ENCODE measurements around the gene NSMF. TPM values are rescaled to one million over a fixed set of nuclear protein-coding genes. Genes with fewer than 3 reads are reported as not detected.
"Not testable (repeated sequence)": the region's sequence is repeated elsewhere in the genome, so short reads cannot be mapped to it uniquely, and the experiment has no call there.

Gene NSMF
- total RNA-seq, 2 donors from 2014 or later: 20.0 to 28.5 TPM

DNA sequence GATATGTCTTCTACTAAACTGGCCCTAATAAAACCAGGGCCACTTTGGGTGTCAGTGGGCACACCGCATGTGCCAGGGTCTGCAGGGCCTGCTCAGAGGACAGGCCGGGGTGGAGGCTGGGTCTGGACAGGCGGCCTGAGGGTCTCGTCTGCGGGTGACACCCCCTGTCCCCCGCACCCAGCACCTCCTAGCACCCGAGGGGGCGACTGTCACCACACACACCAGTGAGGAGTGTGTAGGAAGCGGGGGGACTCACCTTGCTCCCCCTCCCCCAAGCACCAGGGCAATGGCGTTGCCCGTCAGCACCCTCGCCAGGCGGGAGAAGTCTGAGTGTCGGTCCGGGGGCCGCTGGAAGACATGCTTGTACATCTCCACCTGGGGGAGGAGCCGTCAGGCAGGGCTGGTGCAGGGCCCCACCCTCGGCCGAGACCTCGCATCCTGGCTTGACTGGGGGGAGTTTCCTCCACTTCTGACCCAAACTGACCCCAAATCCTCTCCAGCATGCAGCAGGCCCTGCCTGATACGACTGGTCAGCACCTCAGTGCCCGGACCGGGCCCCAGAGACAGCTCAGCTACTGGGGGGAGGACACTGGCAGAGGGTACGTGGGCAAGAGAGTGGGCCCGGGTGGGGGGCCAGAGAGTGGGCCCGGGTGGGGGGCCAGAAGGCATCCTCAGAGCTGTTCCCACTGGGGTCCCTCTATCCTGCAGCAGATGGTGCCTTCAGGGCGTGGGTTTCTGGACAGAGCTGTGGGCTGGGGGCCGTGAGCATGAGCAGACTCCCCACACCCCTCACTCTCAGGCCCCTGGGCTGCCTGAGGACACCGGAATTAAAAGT lies 18.9 kb upstream of the NSMF start:
- Mint-ChIP-seq H3K4me3 (no peak overlapping the region), H3K9me3 (peaks cover 12 to 13% of the 10 kb centered on the region in 2 donors), H3K4me1 (ENCODE audit: low read depth) (peaks cover 5% of the 10 kb centered on the region), H3K36me3 (ENCODE audit: insufficient read depth in 2 of 2) (peaks cover 14 to 20% of the 10 kb centered on the region in 2 donors), H3K27ac (no peak overlapping the region), H3K27me3 (ENCODE audit: low read depth) (no peaks in the 10 kb centered on the region)
- ATAC-seq (replicated peaks in 1 of 2): no peak
- DNase-seq: no peak

DNA sequence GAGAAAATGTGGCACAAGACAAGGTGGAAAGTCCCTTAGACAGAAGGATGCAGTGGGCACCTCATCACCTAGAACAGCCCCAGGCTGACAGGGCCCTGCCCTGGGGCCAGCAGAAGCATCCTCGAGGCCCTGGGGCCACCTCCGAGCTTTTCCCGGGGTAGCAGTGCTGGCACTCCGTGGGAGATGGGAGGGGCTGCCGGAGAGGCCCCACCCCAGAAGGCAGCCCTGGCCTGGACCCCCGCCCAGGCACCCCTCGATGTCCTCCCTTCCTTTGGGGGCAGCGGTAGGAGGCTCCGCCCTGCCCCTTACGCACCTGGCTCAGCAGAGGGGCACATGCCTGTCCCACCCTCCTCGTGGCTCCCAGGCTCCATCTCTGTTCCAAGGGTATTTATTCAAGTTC lies 17.7 kb upstream of the NSMF start:
- Mint-ChIP-seq H3K36me3 (ENCODE audit: insufficient read depth in 2 of 2) (peaks cover 14 to 24% of the 10 kb centered on the region in 2 donors), H3K27me3 (ENCODE audit: low read depth) (no peaks in the 10 kb centered on the region), H3K4me1 (ENCODE audit: low read depth) (peaks cover under 1% of the 10 kb centered on the region), H3K4me3 (no peak overlapping the region), H3K9me3 (peaks cover 13 to 14% of the 10 kb centered on the region in 2 donors), H3K27ac (no peak overlapping the region)
- no peak for DNase-seq
- no peak for ATAC-seq (replicated peaks in 1 of 2)

DNA sequence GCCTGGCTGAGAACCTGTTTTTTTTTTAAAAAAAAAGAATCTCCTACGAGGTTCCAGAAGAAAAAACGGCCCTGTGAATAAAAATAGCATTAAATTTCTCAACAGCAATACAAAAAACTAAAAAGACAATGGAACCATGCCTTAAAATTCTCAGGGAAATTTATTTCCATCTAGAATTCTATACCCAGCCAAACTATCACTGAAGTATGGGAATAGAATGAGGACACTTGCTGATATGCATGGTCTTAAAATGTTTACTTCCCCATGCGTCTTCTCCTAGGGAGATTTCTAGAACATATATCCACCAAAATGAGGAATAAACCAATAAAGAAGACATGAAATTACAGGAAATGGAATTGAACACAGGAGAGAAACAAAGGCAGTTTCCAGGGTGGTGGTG lies 16.5 kb upstream of the NSMF start:
- peaks cover 4% of the 10 kb centered on the region for H3K4me1 Mint-ChIP-seq (ENCODE audit: low read depth)
- peaks cover 3% of the 10 kb centered on the region for H3K27me3 Mint-ChIP-seq (ENCODE audit: low read depth)
- H3K9me3 Mint-ChIP-seq: peaks cover 13 to 14% of the 10 kb centered on the region in 2 donors
- no peak overlapping the region for H3K27ac Mint-ChIP-seq
- H3K4me3 Mint-ChIP-seq: no peak overlapping the region
- ATAC-seq (replicated peaks in 1 of 2) (no peak), DNase-seq (no peak)
- peaks cover 14 to 24% of the 10 kb centered on the region in 2 donors for H3K36me3 Mint-ChIP-seq (ENCODE audit: insufficient read depth in 2 of 2)

DNA sequence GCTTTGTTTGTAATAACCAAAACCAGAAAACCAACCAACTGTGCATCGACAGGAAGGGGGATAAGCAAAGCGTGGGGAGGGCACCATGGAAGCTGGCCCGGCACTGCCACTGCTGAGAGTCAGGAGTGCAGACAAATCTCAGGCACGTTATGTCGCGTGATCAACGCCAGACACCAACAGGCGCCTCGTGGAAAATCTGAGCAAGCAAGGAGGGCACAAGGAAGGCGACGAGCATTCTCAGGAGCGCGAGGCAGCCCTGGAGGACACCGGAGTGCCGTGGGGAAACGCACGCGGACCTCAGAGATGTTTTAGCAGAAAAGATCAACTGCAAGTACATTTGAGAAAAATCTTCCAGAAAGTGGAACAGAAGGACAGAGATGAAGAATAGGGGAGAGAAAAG lies 15.1 kb upstream of the NSMF start:
- ATAC-seq (replicated peaks in 1 of 2) (no peak), DNase-seq (no peak)
- Mint-ChIP-seq H3K4me3 (no peak overlapping the region), H3K27ac (no peak overlapping the region), H3K36me3 (ENCODE audit: insufficient read depth in 2 of 2) (peaks cover 14 to 24% of the 10 kb centered on the region in 2 donors), H3K4me1 (ENCODE audit: low read depth) (peaks cover 6% of the 10 kb centered on the region), H3K9me3 (peaks cover 13 to 14% of the 10 kb centered on the region in 2 donors), H3K27me3 (ENCODE audit: low read depth) (peaks cover 11% of the 10 kb centered on the region)

- no peak overlapping the region for H3K27ac Mint-ChIP-seq
- H3K27me3 Mint-ChIP-seq (ENCODE audit: low read depth): peaks cover 14% of the 10 kb centered on the region
- H3K4me3 Mint-ChIP-seq: no peak overlapping the region
- no peak for DNase-seq
- ATAC-seq (replicated peaks in 1 of 2): no peak
- peaks cover 6% of the 10 kb centered on the region for H3K4me1 Mint-ChIP-seq (ENCODE audit: low read depth)
- peaks cover 9 to 19% of the 10 kb centered on the region in 2 donors for H3K36me3 Mint-ChIP-seq (ENCODE audit: insufficient read depth in 2 of 2)
- H3K9me3 Mint-ChIP-seq: peaks cover 7 to 9% of the 10 kb centered on the region in 2 donors
These were observed 11.7 kb upstream of the NSMF start for GRCh38 chr9:137470785-137471184.

GRCh38 chr9:137467896-137468295 lies 8.8 kb upstream of the NSMF start:
- H3K27ac Mint-ChIP-seq: no peak overlapping the region
- H3K36me3 Mint-ChIP-seq (ENCODE audit: insufficient read depth in 2 of 2): peaks cover 0 to 3% of the 10 kb centered on the region in 2 donors
- peaks cover 0 to 2% of the 10 kb centered on the region in 2 donors for H3K9me3 Mint-ChIP-seq
- H3K4me3 Mint-ChIP-seq: no peak overlapping the region
- no peak for ATAC-seq (replicated peaks in 1 of 2)
- H3K27me3 Mint-ChIP-seq (ENCODE audit: low read depth): peaks cover 14% of the 10 kb centered on the region
- no peak for DNase-seq
- H3K4me1 Mint-ChIP-seq (ENCODE audit: low read depth): peaks cover 6% of the 10 kb centered on the region

DNA sequence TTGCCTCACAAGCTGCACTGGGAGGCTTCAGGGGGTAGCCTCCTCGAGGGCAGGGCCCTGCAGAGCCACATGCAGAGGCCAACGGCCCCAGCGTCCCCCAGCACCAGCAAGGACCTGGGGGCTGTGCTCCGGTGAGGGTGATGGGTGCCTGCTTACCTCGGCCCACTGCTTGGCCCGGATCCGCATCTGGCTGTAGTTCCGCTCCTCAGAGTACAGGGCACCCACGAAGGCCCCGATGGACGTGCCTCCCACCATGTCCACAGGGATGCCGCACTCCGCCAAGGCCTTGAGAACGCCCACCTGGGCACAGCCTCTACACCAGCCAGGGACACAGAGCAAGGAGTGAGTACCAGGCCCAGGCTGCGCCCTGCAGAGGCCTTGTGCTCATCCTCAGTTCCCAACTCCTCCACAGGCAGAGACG lies 8.0 kb upstream of the NSMF start:
- peaks cover 14% of the 10 kb centered on the region for H3K27me3 Mint-ChIP-seq (ENCODE audit: low read depth)

GRCh38 chr9:137466389-137467085 lies 7.4 kb upstream of the NSMF start:
- not testable (repeated sequence) for H3K36me3 Mint-ChIP-seq (ENCODE audit: insufficient read depth in 2 of 2); ATAC-seq (replicated peaks in 1 of 2); H3K9me3 Mint-ChIP-seq; DNase-seq; H3K4me1 Mint-ChIP-seq (ENCODE audit: low read depth); H3K4me3 Mint-ChIP-seq; H3K27ac Mint-ChIP-seq
- peaks cover 14% of the 10 kb centered on the region for H3K27me3 Mint-ChIP-seq (ENCODE audit: low read depth)

More for the DNA sequence above, 8.0 kb upstream of the NSMF start:
- Mint-ChIP-seq H3K9me3 (no peaks in the 10 kb centered on the region), H3K36me3 (ENCODE audit: insufficient read depth in 2 of 2) (no peaks in the 10 kb centered on the region), H3K27ac (no peak overlapping the region), H3K4me3 (no peak overlapping the region), H3K4me1 (ENCODE audit: low read depth) (peaks cover 6% of the 10 kb centered on the region)
- no peak for DNase-seq
- ATAC-seq (replicated peaks in 1 of 2): no peak

GRCh38 chr9:137465720-137466388 lies 6.7 kb upstream of the NSMF start:
- Mint-ChIP-seq H3K4me3 (no peak overlapping the region), H3K27me3 (ENCODE audit: low read depth) (peaks cover 13% of the 10 kb centered on the region), H3K27ac (no peak overlapping the region), H3K4me1 (ENCODE audit: low read depth) (peaks cover 8% of the 10 kb centered on the region), H3K36me3 (ENCODE audit: insufficient read depth in 2 of 2) (no peaks in the 10 kb centered on the region), H3K9me3 (no peaks in the 10 kb centered on the region)
- DNase-seq: no peak
- no peak for ATAC-seq (replicated peaks in 1 of 2)

GRCh38 chr9:137465000-137465719 lies 6.0 kb upstream of the NSMF start:
- no peaks in the 10 kb centered on the region for H3K9me3 Mint-ChIP-seq
- H3K27me3 Mint-ChIP-seq (ENCODE audit: low read depth): peaks cover 8% of the 10 kb centered on the region
- DNase-seq: no peak
- H3K4me1 Mint-ChIP-seq (ENCODE audit: low read depth): peaks cover 4% of the 10 kb centered on the region
- no peak overlapping the region for H3K4me3 Mint-ChIP-seq
- no peak for ATAC-seq (replicated peaks in 1 of 2)
- H3K36me3 Mint-ChIP-seq (ENCODE audit: insufficient read depth in 2 of 2): no peaks in the 10 kb centered on the region
- no peak overlapping the region for H3K27ac Mint-ChIP-seq

DNA sequence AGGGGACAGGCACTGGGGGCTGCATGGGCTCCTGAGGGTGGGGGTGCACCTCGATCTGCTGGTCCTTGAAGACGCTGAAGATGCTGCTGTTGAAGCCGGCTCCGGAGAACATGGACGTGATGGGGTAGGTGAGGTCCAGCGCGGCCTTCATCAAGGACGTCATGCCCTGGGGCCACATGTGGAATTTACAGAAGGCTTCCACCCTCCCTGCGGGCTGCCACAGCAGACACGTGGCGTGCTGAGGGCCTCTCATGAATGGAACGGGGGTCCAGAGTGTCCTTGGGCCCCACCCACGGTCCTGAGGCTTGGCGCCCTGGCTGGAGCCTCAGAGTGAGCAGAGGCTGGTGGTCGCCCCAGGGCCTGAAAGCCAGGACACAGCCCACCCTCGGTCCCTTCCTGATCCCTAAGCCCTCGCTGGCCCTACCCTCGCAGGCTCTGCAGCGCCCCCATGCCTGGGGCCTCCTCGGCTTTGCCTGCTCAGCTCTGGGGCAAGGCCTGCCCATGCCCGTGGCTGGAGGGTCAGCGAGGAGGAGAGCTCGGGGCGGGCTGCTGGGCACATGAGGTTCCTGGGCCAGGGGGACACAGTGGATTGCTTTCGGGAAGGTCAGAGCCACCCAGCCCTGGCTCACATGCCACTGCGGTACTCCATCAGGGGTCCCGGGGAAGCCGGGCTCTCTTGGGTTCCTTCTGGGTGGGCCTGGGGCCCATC lies 5.3 kb upstream of the NSMF start:
- no peak overlapping the region for H3K27ac Mint-ChIP-seq
- peaks cover 5% of the 10 kb centered on the region for H3K27me3 Mint-ChIP-seq (ENCODE audit: low read depth)
- H3K36me3 Mint-ChIP-seq (ENCODE audit: insufficient read depth in 2 of 2): no peaks in the 10 kb centered on the region
- ATAC-seq (replicated peaks in 1 of 2): no peak
- no peaks in the 10 kb centered on the region for H3K9me3 Mint-ChIP-seq
- DNase-seq: no peak
- no peak overlapping the region for H3K4me3 Mint-ChIP-seq
- peaks cover 10% of the 10 kb centered on the region for H3K4me1 Mint-ChIP-seq (ENCODE audit: low read depth)

DNA sequence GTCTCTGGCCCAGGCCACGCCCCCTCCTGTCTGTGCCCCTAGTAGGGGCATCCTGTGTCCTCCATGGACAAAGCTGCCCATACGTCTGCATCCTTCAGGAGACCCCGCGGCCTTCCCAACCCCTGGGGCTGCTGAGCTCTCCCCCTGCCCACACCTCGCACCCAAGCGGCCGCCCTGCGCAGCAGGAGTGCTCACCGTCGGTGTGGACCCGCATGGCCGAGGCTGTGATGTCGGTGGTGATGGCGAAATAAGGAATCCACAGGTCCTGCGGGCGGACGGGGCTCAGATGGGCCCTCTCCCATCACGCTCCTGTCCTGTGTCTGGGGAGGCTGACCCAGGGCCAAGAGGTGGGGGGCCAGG lies 4.8 kb upstream of the NSMF start:
- Mint-ChIP-seq H3K4me3 (peak overlapping the region in 1 of 2 donors; percentile 34), H3K36me3 (ENCODE audit: insufficient read depth in 2 of 2) (no peaks in the 10 kb centered on the region), H3K27me3 (ENCODE audit: low read depth) (no peaks in the 10 kb centered on the region), H3K27ac (no peak overlapping the region), H3K4me1 (ENCODE audit: low read depth) (peaks cover 11% of the 10 kb centered on the region), H3K9me3 (no peaks in the 10 kb centered on the region)
- ATAC-seq (replicated peaks in 1 of 2): no peak
- no peak for DNase-seq

All from activated T-cell treated with anti-CD3 and anti-CD28 coated beads, Interleukin-2, amount 50 U/mL, for 72 hours (primary cell).